Peyer's patch (tissue), 4 donors: ENCODE results near the gene HHAT. TPM values are rescaled to one million over a fixed set of nuclear protein-coding genes. Genes with fewer than 3 reads are reported as not detected.

Experiments used
- DNase-seq, 3 donors: peaks; one replicate each; pipeline ENCODE4 v3.0.0-alpha.2; 2017 to 2019
- H3K27ac ChIP-seq, 4 donors: fragments of 200-600 bp; sonication (generic); one replicate each; pipeline ENCODE4 v1.5.1; 2016 to 2019
- H3K27me3 ChIP-seq, 2 donors: fragments of 200-600 bp; sonication (generic); one replicate each; pipeline ENCODE4 v1.5.1; 2019
- H3K36me3 ChIP-seq, 3 donors: fragments of 200-600 bp; sonication (generic); one replicate each; pipeline ENCODE4 v1.5.1; 2016 to 2019
- H3K4me1 ChIP-seq, 4 donors: fragments of 200-600 bp; sonication (generic); one replicate each; pipeline ENCODE4 v1.5.1; 2016 to 2019
- H3K4me3 ChIP-seq, 4 donors: fragments of 200-600 bp; sonication (generic); 1 replicate in 3 of 4; 2 replicates in 1 of 4; pipeline ENCODE4 v1.5.1; 2016 to 2019; ENCODE audit warnings: mild to moderate bottlenecking in 1 of 4
- H3K9me3 ChIP-seq, 4 donors: fragments of 200-600 bp; sonication (generic); one replicate each; pipeline ENCODE4 v1.5.1; 2016 to 2019; ENCODE audit warnings: mild to moderate bottlenecking in 1 of 4
- POLR2A ChIP-seq, 2 donors: fragments of 450-650 bp; IDR thresholded peaks; one replicate each; pipeline ENCODE4 v1.5.1; 2017; ENCODE audit warnings: antibody characterized with exemption in 2 of 2, mild to moderate bottlenecking in 2 of 2, moderate library complexity in 2 of 2
- total RNA-seq, 4 donors: library from RNA; depleted of rRNA; stranded (reverse); fragments of >200 nt; gene quantifications; one replicate each; pipeline ENCODE4 v1.1.0, GENCODE V29; 2016
- TF ChIP-seq, protein P1 (sequence below), 6 experiments: fragments of 450-650 bp in 4 of 6; fragments of 200-600 bp in 2 of 6; sonication (generic) in 1 of 6; IDR thresholded peaks; one replicate each; pipeline ENCODE4 v1.5.1; 2017 to 2019; ENCODE audit warnings: antibody characterized with exemption in 6 of 6, mild to moderate bottlenecking in 3 of 6, moderate library complexity in 1 of 6

The HHAT gene
- total RNA-seq, 4 donors from 2014 or later: 2.3 to 16.9 (median 7.3) TPM

DNA sequence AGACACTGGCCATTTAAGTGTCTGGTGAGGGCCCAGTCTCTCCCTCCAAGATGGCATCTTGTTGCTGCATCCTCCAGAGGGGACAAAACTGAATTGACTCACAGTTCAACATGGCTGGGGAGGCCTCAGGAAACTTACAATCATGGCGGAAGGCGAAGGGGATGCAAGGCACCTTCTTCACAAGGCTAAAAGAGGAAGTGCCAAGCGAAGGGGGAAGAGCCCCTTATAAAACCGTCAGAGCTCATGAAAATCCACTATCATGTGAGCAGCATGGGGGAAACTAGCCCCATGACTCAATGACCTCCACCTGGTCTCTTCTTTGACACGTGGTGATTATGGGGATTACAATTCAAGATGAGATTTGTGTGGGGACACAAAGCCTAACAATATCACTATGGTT, 280.1 kb downstream of the HHAT start:
- Histone ChIP-seq H3K4me3 (no peak overlapping the region), H3K9me3 (no peaks in the 10 kb centered on the region), H3K4me1 (no peaks in the 10 kb centered on the region), H3K27me3 (no peaks in the 10 kb centered on the region), H3K36me3 (no peaks in the 10 kb centered on the region), H3K27ac (no peak overlapping the region)
- TF ChIP-seq, protein P1, sequence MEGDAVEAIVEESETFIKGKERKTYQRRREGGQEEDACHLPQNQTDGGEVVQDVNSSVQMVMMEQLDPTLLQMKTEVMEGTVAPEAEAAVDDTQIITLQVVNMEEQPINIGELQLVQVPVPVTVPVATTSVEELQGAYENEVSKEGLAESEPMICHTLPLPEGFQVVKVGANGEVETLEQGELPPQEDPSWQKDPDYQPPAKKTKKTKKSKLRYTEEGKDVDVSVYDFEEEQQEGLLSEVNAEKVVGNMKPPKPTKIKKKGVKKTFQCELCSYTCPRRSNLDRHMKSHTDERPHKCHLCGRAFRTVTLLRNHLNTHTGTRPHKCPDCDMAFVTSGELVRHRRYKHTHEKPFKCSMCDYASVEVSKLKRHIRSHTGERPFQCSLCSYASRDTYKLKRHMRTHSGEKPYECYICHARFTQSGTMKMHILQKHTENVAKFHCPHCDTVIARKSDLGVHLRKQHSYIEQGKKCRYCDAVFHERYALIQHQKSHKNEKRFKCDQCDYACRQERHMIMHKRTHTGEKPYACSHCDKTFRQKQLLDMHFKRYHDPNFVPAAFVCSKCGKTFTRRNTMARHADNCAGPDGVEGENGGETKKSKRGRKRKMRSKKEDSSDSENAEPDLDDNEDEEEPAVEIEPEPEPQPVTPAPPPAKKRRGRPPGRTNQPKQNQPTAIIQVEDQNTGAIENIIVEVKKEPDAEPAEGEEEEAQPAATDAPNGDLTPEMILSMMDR (IDR thresholded peaks at IDR 0.05): no peak
- TF ChIP-seq POLR2A (IDR thresholded peaks at IDR 0.05): no peak
- DNase-seq: no peak

DNA sequence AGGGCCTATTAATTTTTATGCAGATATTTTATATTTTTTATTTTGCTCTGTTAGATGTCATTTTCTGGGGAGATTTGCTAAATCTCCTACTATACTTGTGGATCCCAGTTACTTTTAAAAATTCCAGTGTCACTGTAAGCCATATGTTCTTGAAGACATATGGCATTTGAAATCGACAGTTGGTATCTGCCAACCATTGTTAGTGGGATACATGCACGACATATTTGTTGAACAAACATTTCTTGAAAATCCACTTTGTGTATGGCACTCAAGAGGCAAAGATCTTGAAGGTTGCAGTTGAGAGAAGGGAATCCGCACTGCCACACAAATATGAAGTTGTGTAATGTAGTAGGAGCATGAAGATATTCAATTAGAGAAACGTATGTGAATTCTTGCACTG, 287.7 kb downstream of the HHAT start:
- Histone ChIP-seq H3K36me3 (no peaks in the 10 kb centered on the region), H3K27me3 (no peaks in the 10 kb centered on the region), H3K4me3 (no peak overlapping the region), H3K9me3 (no peaks in the 10 kb centered on the region), H3K4me1 (no peaks in the 10 kb centered on the region), H3K27ac (no peak overlapping the region)
- no peak for TF ChIP-seq POLR2A (IDR thresholded peaks at IDR 0.05)
- TF ChIP-seq, protein P1 (IDR thresholded peaks at IDR 0.05): no peak
- DNase-seq: no peak

DNA sequence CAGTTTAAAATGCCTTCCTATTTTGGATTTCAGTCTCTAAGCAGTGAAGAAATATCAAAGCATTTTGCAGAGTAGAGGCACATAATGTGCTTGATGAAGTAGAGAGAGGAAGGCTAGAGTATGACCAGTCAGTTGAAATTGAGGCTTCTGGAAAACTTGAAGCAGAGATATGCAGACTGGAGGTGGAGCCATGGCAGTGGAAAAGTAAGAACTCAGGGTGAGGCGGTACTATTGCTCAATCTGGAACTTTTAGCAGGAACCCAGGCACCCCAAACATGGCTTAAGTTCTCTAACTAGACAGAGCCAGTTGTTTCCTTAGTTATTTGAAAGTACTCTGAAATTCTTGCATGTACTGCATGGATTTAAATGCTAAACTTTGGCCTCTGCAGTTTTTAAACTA, 288.6 kb downstream of the HHAT start:
- Histone ChIP-seq H3K27me3 (no peaks in the 10 kb centered on the region), H3K36me3 (no peaks in the 10 kb centered on the region), H3K4me1 (no peaks in the 10 kb centered on the region), H3K4me3 (no peak overlapping the region), H3K9me3 (no peaks in the 10 kb centered on the region), H3K27ac (no peak overlapping the region)
- TF ChIP-seq, protein P1 (IDR thresholded peaks at IDR 0.05): no peak
- no peak for DNase-seq

DNA sequence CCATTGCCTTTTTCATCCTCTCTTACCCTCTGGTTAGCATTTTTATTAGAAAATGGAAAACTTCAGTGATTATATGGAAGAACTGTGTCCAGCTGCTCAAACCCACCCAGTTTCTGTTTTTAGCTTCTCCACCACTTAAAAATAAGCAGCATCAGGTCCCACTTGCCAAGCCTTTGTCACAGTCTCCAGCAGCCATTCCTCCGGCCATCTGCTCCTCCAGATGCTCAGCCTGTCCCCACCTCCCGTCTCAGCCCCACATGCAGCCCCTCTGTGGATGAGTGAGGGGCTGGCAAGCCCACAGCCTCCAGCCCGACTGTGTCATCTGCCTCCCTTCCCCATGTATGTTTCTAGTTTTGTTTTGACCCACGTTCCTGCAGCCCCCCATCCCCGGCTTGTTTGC, 289.7 kb downstream of the HHAT start:
- TF ChIP-seq, protein P1 (IDR thresholded peaks at IDR 0.05): no peak
- no peak for TF ChIP-seq POLR2A (IDR thresholded peaks at IDR 0.05)
- H3K27me3 ChIP-seq: no peaks in the 10 kb centered on the region
- no peak overlapping the region for H3K4me3 ChIP-seq
- H3K9me3 ChIP-seq: no peaks in the 10 kb centered on the region
- H3K4me1 ChIP-seq: no peaks in the 10 kb centered on the region
- DNase-seq: no peak
- no peaks in the 10 kb centered on the region for H3K36me3 ChIP-seq
- no peak overlapping the region for H3K27ac ChIP-seq

DNA sequence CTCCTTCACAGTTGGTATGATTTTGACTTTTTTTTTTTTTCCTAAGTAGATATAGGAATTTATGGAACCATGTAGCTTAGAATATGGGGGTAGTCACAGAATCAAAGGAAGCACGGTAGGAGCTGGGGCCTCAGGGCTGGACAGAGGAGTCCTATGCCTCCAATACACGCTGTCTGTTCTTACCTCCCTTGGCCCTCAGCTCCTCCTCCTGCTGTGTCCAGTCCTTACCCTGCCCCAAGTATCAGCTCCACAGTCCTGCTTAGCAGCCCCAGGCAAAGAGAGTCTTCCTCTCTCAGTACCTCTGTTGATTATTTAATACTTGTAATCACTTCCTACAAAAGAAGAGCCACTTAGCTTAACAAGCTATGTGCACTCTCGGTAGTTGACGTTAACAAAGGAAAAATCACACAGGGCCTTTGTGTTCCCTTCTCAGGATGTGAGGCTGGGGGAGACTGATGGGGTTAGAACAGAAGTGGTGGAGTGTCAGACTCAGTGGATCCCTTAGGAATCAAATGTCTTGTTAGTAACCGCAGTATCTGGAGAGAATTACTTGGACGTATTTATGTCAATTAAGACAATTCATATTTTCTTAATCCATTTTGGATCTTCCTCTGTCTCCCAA, 292.3 kb downstream of the HHAT start:
- H3K4me1 ChIP-seq: no peaks in the 10 kb centered on the region
- TF ChIP-seq, protein P1 (IDR thresholded peaks at IDR 0.05): no peak
- no peak for TF ChIP-seq POLR2A (IDR thresholded peaks at IDR 0.05)
- no peaks in the 10 kb centered on the region for H3K27me3 ChIP-seq
- no peak overlapping the region for H3K27ac ChIP-seq
- H3K4me3 ChIP-seq: no peak overlapping the region
- no peaks in the 10 kb centered on the region for H3K36me3 ChIP-seq
- DNase-seq: no peak
- H3K9me3 ChIP-seq: no peaks in the 10 kb centered on the region

DNA sequence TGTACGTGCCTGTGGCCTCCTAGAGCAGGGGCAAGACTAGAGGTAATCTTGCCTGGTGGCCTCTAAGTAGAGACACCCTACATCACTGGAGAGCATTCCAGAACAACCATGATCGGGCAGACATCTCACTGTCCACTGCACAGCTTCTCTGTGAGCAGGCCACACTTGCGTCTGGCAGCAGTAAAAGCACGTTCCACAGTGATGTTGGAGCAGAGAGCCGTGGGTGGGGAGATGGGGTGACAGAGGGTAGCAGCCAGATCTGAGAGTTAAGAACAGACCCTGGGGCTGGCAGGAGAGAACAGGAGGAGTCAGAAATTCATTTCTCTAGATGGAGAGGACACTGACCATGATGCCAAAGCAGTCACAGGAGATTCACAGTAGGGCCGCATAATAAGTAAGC, 293.0 kb downstream of the HHAT start:
- DNase-seq: no peak
- H3K36me3 ChIP-seq: no peaks in the 10 kb centered on the region
- no peak overlapping the region for H3K27ac ChIP-seq
- H3K9me3 ChIP-seq: no peaks in the 10 kb centered on the region
- no peaks in the 10 kb centered on the region for H3K27me3 ChIP-seq
- no peak for TF ChIP-seq POLR2A (IDR thresholded peaks at IDR 0.05)
- TF ChIP-seq, protein P1 (IDR thresholded peaks at IDR 0.05): no peak
- H3K4me1 ChIP-seq: no peaks in the 10 kb centered on the region
- H3K4me3 ChIP-seq: no peak overlapping the region
